Measurements from ENCODE around the gene AMFR. TPM values are rescaled to one million over a fixed set of nuclear protein-coding genes. Genes with fewer than 3 reads are reported as not detected.

AMFR gene
- total RNA-seq, 4 donors from 2014 or later: 172 to 216 (median 194) TPM

GRCh38 chr16:56316545-56316944, 108.8 kb downstream of the AMFR start:
- H3K9me3 ChIP-seq: no peaks in the 10 kb centered on the region
- no peaks in the 10 kb centered on the region for H3K27me3 ChIP-seq
- WGBS, 2 donors (ENCODE audit: low coverage in 1 of 2): 100% methylated on average over 2 of the region's 7 CpGs; no CpG with 5 or more reads in 1 of the 2 donors
- no peaks in the 10 kb centered on the region for H3K36me3 ChIP-seq
- H3K4me3 ChIP-seq: no peak overlapping the region
- TF ChIP-seq POLR2A (IDR thresholded peaks at IDR 0.05) (no peak), CTCF (IDR thresholded peaks at IDR 0.05) (no peak), POLR2AphosphoS5 (IDR thresholded peaks at IDR 0.05) (no peak), EP300 (IDR thresholded peaks at IDR 0.05) (no peak)
- ATAC-seq: no peak
- no peak overlapping the region for H3K27ac ChIP-seq
- peaks cover 0 to 12% (median 4%) of the 10 kb centered on the region in 3 donors for H3K4me1 ChIP-seq

DNA sequence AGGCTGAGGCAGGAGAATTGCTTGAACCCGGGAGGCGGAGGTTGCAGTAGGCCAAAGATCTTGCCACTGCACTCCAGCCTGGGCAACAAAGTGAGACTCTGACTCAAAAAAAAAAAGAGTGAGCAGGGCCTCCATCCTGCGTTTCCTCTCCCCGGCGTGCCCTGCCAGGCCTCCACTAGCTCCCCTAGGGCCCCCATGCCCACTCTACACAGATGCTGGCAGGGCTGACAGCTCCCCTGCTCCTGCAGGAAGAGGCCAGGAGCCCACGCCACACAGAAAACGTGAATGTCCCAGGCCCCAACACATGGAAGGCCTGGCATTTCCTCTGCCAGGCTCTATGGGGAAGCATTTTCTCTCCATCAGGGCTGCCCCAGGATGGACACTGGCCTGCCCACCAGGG, 109.4 kb downstream of the AMFR start:
- Histone ChIP-seq H3K36me3 (no peaks in the 10 kb centered on the region), H3K4me1 (peaks cover 0 to 12% (median 4%) of the 10 kb centered on the region in 3 donors), H3K27me3 (no peaks in the 10 kb centered on the region), H3K4me3 (no peak overlapping the region), H3K27ac (no peak overlapping the region), H3K9me3 (no peaks in the 10 kb centered on the region)
- WGBS, 2 donors (ENCODE audit: low coverage in 1 of 2): 100% methylated on average over 2 of the region's 7 CpGs; no CpG with 5 or more reads in 1 of the 2 donors
- no peak for ATAC-seq
- TF ChIP-seq POLR2A (IDR thresholded peaks at IDR 0.05): no peak
- TF ChIP-seq POLR2AphosphoS5 (IDR thresholded peaks at IDR 0.05): no peak
- TF ChIP-seq EP300 (IDR thresholded peaks at IDR 0.05): no peak
- TF ChIP-seq CTCF (IDR thresholded peaks at IDR 0.05): no peak

- WGBS, 2 donors (ENCODE audit: low coverage in 1 of 2): 92 to 93% methylated on average over 16 to 17 of the region's 18 CpGs
- no peaks in the 10 kb centered on the region for H3K36me3 ChIP-seq
- no peak overlapping the region for H3K27ac ChIP-seq
- TF ChIP-seq POLR2A (IDR thresholded peaks at IDR 0.05): no peak
- no peak for TF ChIP-seq POLR2AphosphoS5 (IDR thresholded peaks at IDR 0.05)
- no peak for TF ChIP-seq EP300 (IDR thresholded peaks at IDR 0.05)
- TF ChIP-seq CTCF (IDR thresholded peaks at IDR 0.05): no peak
- peaks cover 0 to 12% (median 4%) of the 10 kb centered on the region in 3 donors for H3K4me1 ChIP-seq
- ATAC-seq: no peak
- no peaks in the 10 kb centered on the region for H3K27me3 ChIP-seq
- no peaks in the 10 kb centered on the region for H3K9me3 ChIP-seq
- no peak overlapping the region for H3K4me3 ChIP-seq
These were observed 111.0 kb downstream of the AMFR start for GRCh38 chr16:56314244-56314850.

- no peak for ATAC-seq
- Histone ChIP-seq H3K36me3 (no peaks in the 10 kb centered on the region), H3K4me3 (no peak overlapping the region), H3K9me3 (no peaks in the 10 kb centered on the region), H3K4me1 (no peaks in the 10 kb centered on the region), H3K27me3 (no peaks in the 10 kb centered on the region), H3K27ac (no peak overlapping the region)
- 100% methylated on average over 1 of the region's 7 CpGs for WGBS, 2 donors (ENCODE audit: low coverage in 1 of 2)
- no peak for TF ChIP-seq POLR2A (IDR thresholded peaks at IDR 0.05)
- no peak for TF ChIP-seq POLR2AphosphoS5 (IDR thresholded peaks at IDR 0.05)
- TF ChIP-seq CTCF (IDR thresholded peaks at IDR 0.05): no peak
- no peak for TF ChIP-seq EP300 (IDR thresholded peaks at IDR 0.05)
These were observed 112.8 kb downstream of the AMFR start for GRCh38 chr16:56312556-56312955.

GRCh38 chr16:56312028-56312300, 113.4 kb downstream of the AMFR start:
- 89% methylated on average over 7 of the region's 11 CpGs; no CpG with 5 or more reads in 1 of the 2 donors for WGBS, 2 donors (ENCODE audit: low coverage in 1 of 2)
- Histone ChIP-seq H3K27me3 (no peaks in the 10 kb centered on the region), H3K36me3 (no peaks in the 10 kb centered on the region), H3K27ac (no peak overlapping the region), H3K4me3 (no peak overlapping the region), H3K9me3 (no peaks in the 10 kb centered on the region), H3K4me1 (no peaks in the 10 kb centered on the region)
- TF ChIP-seq CTCF (IDR thresholded peaks at IDR 0.05) (no peak), EP300 (IDR thresholded peaks at IDR 0.05) (no peak)
- no peak for ATAC-seq
